DMS114 treated with DMSO at 0.1 percent for 48 hours (cell line): ENCODE results near the gene NOL6.
"Not testable (repeated sequence)": the region's sequence is repeated elsewhere in the genome, so short reads cannot be mapped to it uniquely, and the experiment has no call there.

Source experiments
- DNase-seq: peaks from one replicate; lab custom pipeline; 2025; ENCODE audit not compliant: unreplicated experiment; lab: John Stamatoyannopoulos, UW

The NOL6 gene, protein sequence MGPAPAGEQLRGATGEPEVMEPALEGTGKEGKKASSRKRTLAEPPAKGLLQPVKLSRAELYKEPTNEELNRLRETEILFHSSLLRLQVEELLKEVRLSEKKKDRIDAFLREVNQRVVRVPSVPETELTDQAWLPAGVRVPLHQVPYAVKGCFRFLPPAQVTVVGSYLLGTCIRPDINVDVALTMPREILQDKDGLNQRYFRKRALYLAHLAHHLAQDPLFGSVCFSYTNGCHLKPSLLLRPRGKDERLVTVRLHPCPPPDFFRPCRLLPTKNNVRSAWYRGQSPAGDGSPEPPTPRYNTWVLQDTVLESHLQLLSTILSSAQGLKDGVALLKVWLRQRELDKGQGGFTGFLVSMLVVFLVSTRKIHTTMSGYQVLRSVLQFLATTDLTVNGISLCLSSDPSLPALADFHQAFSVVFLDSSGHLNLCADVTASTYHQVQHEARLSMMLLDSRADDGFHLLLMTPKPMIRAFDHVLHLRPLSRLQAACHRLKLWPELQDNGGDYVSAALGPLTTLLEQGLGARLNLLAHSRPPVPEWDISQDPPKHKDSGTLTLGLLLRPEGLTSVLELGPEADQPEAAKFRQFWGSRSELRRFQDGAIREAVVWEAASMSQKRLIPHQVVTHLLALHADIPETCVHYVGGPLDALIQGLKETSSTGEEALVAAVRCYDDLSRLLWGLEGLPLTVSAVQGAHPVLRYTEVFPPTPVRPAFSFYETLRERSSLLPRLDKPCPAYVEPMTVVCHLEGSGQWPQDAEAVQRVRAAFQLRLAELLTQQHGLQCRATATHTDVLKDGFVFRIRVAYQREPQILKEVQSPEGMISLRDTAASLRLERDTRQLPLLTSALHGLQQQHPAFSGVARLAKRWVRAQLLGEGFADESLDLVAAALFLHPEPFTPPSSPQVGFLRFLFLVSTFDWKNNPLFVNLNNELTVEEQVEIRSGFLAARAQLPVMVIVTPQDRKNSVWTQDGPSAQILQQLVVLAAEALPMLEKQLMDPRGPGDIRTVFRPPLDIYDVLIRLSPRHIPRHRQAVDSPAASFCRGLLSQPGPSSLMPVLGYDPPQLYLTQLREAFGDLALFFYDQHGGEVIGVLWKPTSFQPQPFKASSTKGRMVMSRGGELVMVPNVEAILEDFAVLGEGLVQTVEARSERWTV

DNA sequence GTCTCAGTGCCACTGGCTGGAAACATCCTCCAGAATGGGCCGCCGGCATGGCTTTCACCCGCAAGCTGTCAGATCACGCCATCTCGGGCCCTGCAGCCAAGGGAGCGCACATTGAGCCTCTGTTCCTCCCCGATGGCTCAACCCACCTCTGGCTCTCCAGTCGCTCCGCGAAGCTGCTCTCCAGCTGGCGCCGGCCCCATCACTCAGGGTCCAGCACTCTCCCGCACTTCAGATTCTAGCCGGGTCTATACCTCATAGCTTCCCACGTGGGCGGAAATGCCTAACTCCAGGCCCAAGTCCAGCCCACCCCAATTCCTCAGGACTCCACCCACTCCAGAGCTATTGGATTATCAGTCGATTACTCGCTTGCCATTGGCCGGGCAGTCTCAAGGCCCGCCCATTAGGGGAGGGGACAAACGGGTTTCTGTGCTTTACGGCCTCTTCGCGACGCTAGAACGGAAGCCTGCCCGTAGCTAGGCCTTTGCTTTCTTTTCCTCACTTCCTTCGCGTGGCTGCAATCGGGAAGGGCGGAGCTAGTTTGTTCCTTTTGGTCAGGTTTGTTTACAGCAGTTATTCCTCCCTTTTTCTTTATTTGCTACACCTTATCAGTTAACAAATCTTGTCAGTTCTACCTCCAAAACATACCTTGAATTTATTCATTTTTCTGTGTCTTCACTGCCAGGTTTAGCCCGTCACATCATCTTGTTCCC lies at the start of gene NOL6:
Gene NOL6 (minus strand): TSS at position 282 of the 710 bp plus-strand sequence. CDS start 82 bp downstream, at position 200.
- peak; percentile 96 for DNase-seq

DNA sequence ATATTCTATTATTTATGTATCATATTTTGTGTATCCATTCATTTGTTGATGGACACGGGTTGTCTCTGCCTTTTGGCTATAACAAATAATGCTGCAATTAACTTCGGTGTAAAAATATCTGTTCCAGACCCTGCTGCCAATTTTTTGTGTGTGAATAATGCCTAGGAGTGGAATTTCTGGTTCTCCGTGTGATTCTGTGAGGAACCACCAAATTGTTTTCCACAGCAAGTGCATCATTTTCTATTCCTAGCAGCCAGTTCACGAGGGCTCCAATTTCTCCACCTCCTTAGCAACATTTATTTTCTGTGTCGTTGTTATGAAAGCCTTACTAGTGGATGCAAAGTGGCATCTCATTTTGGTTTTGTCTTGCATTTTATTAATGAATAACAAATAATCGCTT lies 48.1 kb upstream of the NOL6 start:
- not testable (repeated sequence) for DNase-seq

DNA sequence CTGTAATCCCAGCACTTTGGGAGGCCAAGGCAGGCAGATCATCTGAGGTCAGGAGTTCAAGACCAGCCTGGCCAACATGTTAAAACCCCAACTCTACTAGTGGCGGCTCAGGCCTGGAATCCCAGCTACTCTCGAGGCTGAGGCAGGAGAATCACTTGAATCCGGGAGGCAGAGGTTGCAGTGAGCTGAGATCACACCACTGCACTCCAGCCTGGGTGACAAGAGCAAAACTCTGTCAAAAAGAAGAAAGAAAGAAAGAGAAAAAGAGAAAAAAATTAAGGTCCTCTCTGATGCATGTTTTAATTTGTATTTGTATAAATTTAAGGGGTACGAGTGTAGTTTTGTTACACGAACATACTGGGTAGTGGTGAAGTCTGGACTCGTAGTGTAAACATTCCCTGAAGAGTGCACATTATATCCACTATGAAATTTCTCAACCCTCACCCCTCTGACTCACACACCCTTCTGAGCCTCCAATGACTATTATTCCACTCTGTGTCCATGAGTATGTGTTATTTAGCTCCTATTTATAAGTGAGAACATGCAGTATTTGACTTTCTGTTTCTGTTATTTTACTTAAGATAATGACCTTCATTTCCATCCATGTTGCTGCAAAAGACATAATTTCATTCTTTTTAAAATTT lies 44.3 kb upstream of the NOL6 start:
- not testable (repeated sequence) for DNase-seq

DNA sequence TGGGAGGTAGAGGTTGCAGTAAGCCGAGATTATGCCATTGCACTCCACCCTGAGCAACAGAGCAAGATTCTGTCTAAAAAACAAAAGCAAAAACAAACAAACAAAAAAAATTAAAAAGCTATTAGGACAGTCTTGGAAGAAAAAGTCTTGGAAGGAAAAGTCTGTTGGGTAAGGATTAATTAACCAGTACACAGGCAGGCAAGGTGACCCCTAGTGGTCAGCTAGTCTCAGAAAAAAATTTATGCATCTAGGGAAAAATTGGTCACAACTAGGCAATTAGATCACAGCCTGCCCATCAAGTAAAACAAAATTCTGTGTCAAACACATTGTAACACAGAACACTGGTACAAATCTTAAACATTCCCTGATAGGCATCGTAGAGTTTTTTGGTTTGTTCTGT lies 43.6 kb upstream of the NOL6 start:
- DNase-seq, result peak; percentile 14

DNA sequence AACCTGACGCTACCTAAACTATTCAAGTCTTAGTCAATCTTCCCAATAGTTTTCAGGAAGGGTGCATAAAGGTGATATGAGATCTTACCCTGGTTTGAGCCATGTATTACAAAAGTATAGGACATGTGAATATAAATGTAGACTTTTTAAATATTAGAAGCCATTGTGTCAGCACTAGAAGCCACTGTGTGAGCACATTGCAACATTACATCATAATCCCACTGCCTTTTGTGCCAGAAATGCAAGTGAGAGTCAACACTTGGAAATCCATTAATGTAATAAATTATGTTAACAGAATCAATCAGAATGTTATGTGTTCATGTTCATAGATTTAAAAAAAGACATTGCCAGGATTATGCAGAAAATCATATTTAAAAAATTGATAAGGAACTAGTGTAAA lies 42.7 kb upstream of the NOL6 start:
- not testable (repeated sequence) for DNase-seq

DNA sequence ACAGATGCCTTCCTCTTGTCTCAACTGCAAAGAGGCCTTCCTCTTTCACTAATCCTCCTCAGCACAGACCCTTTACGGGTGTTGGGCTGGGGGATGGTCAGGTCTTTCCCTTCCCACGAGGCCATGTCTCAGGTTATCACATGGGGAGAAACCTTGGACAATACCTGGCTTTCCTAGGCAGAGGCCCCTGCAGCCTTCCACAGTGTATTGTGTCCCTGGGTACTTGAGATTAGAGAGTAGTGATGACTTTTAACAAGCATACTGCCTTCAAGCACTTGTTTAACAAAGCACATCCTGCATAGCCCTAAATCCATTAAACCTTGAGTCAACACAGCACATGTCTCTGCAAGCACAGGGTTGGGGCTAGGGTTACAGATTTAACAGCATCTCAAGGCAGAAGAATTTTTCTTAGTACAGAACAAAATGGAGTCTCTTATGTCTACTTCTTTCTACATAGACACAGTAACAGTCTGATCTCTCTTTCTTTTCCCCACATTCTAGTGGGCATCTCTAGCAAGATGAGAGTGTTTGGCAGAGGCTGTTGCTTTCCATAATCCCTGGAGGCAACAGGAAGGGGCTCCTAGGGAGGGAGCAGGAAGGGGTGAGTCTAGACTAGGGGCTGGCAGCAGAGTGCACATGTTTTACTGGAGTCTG lies 41.7 kb upstream of the NOL6 start:
- not testable (repeated sequence) for DNase-seq

DNA sequence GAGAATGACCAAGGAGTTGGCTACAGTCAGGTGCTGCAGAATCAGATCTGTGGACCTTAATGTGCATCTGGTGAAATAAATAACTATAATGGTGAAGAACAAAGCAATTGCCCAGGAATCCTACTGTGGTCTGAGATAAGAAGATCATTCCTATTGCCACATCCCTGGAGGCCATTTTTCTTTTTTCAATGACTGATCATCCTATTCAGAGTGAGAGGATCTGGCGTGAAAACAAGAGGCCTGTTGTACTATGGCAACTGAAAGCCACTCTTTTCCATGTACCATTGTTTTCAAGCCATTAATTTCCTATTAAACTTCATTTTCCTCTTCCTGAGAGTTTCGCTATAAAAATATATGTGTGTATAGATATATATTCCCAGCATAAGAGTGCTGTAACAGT lies 38.8 kb upstream of the NOL6 start:
- DNase-seq, result not testable (repeated sequence)

DNA sequence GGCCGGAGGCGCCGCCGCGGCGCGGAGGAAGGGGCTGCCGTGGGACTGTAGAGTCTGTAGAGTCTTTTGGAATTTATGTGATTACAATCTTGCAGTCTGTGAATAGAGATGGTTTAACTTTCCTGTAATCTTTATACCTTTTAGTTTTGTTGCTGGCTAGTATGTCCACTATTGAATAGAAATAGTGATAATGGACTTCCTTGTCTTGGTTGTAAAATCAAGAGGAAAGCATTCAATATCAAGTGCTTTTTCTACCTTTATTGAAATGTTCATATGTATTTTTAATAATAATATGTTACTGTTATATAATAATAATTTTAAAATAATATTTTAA lies 37.4 kb upstream of the NOL6 start:
- peak; percentile 46 for DNase-seq

DNA sequence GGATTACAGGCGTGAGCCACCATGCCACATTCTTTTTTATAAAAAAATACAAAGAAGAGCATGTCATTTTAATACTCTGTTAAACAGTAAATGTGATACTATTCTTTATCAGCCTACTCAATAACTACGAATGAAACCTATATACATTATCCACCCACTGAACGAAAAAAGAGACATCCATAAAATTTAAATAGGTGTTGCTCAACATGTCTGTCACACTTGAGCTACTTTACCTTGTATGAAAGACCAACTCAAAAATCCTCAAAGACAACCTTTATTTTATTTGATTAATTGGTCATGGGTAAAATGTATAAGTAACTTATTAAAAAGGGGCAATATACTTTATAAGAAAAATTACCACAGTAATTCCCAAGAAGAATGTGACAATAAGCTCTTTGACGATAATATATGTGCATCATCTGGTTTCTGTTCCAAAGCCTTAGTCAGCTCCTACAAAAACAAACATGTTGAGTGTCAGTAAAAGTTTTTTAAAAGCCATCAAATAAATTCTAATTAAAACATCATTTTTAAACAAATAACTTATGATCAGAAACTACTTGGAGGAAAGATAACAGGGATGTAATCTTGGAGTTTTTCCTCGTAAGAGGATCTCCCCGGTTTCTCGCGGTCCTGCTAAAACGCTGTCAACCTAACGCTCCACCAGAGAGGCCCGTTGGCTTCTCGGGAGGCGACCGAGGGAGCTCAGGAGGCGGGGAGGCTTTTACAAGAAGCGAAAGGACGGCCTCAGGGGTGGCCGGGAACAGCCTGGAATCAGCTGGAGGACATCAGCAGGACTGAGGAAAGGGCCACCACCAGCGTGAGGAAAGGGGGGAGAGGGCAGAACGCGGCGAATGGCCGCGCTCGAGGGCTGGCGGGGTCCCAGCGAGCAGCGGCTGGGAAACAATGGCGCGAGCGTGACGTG lies 36.8 kb upstream of the NOL6 start:
- peak; percentile 46 for DNase-seq

DNA sequence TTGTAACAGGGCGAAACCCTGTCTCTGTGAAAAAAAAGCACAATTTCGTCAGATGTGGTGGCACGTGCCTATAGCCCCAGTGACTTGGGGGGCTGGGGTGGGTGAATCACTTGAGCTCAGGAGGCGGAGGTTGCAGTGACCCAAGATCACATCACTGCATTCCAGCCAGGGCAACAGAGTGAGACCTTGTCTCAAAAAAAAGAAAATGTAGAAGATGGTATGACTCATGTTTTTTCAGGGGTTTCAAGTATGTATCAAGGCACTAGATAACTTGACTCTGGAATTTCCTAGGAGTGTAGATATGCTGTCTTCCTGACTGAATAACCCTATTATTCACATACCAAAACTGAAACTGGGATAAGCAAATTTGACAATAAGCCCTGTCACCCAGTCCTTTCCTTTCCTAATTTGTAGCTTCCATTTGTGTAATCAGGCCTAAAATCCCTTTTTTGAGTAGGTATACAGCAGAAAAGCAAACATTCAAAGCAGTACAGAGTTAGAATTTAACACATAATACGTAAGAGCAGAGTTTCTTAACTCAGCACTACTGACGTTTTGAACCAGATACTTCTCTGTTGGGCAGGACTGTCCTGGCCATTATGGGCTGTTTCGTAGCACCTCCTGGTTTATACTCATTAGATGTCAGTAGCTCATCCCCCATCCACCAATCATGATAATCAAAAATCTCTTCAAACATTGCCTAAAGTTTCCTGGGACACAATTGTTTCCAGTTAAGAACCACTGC lies 33.1 kb upstream of the NOL6 start:
- DNase-seq, result no peak

DNA sequence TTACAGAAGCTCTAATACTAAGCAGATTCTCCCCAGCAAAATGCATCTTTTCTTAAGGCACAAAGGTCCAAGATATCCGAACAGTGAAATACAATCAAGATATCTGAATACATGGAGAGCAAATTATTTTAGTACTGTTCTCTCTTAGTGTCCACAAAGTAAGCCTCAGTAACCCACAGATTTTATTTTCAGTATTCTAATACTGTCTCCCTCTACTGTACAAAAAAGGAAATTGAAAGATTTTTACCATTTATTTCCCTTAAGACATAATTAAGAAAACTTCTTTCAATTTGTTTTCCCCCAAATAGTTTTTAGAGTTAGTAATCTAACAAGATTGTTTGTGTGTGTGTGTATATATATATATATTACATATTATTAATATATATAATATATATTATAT lies 24.7 kb upstream of the NOL6 start:
- no peak for DNase-seq

DNA sequence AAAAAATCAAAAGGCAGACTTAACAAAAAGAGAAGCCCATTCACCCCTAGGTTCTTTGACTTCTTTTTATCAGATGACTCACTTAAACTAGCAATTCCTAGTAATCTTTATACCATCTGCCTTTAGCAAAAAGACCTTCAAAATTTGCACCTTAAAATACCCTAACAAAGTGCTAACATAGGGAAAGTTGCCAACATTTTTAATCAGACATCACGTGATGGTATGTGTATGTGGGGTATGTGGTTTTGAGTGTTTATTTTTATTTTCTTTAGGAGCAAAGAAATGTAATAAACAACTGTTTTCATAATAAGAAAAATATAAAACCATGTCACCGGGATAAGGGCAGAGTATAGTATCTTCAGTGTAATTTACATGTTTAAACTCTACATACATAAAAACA lies 20.1 kb upstream of the NOL6 start:
- DNase-seq, result not testable (repeated sequence)

DNA sequence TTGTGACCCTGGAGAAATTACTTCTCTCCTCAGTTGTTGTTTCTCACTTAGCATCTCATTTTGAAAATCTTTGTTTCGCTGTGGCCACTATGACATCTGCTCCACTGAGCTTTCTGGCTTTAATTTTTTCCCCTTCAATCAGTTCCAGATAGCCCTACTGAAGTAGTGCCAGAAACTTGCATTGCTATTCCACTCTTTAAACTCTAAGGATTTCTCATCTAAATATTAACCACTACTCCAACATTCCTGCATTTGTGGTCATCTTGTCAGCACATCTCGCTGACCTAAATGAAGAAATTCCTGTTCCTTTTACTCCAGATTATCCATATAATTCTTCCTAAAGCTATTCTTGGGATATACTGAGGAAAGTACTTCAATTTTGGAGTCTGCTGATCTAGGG lies 15.3 kb upstream of the NOL6 start:
- DNase-seq, result no peak

DNA sequence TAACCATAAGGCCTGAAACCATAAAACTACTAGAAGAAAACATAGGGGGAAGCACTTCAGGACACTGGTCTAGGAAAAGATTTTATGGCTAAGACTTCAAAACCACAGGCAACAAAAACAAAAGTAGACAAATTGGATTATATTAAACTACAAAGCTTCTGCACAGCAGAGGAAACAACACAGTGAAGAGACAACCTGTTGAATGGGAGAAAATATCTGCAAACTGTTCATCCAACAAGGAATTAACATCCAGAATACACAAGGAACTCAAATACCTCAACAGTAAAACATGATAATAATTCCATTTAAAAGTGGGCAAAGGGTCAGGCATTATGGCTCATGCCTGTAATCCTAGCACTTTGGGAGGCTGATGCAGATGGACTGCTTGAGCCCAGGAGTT lies 11.6 kb upstream of the NOL6 start:
- not testable (repeated sequence) for DNase-seq

DNA sequence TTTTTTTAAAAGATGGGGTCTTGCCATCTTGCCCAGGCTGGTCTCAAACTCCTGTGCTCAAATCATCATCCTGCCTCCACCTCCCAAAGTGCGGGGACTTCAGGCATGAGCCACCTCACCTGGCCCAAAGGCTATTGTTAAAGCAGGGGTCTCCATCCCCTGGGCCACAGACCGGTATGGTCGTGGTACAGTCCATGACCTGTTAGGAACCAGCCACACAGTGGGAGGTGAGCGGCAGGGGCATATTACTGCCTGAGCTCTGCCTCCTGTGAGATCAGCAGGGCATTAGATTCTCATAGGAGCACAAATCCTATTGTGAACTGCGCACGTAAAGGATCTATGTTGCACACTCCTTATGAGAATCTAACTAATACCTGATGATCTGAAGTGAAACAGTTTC lies 7.3 kb upstream of the NOL6 start:
- no peak for DNase-seq

DNA sequence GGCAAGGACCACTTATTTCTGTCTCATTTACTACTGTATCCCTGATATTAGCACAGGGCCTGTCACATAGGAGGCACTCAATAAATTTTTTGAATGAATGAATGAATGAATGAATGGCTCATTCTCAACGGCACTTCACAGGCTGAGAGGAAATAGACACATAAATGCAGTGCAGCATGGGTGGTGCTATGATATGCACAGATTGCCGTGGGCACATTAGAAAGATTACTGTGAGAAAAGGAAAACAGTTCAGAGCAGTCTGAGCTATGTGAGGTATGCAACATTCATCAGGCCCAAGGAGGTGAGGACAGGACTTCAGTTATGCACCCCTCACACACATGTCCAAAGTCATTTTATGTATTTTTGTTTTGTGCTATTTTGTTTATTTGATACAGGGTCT lies 6.4 kb upstream of the NOL6 start:
- no peak for DNase-seq

DNA sequence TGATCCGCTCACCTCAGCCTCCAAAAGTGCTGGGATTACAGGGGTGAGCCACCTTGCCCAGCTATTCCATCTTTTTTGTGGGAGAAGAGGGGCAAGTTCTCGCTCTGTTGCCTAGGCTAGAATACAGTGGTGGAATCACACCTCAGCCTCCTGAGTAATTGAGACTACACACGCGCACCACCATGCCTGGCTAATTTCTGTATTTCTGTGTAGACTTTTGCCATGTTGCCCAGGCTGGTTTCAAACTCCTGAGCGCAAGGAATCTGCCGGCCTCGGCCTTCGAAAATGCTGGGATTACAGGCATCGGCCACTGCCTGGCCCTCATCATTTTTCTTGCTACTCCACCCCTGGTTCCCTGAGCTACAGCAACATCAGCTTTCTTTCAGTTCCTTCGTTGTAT lies 2.8 kb upstream of the NOL6 start:
- DNase-seq, result no peak

DNA sequence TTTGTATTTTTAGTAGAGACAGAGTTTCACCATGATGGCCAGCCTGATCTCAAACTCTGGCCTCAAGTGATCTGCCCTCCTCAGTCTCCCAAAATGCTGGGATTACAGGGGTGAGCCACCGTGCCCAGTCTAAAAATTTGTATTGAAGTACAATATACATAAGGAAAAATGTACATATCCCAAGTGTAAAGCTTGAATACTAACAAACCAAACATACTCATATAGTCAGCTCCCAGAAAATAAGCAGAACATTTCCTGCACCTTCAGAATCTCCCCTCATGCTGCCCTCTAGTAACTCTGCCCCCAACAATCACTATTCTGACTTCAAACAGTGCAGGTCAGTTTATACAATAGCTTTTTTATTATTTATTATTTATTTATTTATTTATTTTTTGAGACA lies 1.6 kb upstream of the NOL6 start:
- no peak for DNase-seq
